GM19438 (cell line): ENCODE results near the gene SORCS2.

Experiments used
- ATAC-seq: cut with Tn5 transposase; IDR thresholded peaks from one replicate; pipeline ENCODE4 v1.9.1; 2021; ENCODE audit warnings: low read depth; ENCODE audit not compliant: unreplicated experiment

The SORCS2 gene

GRCh38 chr4:7192252-7193029 is at the start of gene SORCS2:
Gene SORCS2, plus strand, starts transcription at chr4:7192538.
- ATAC-seq = no peak

DNA sequence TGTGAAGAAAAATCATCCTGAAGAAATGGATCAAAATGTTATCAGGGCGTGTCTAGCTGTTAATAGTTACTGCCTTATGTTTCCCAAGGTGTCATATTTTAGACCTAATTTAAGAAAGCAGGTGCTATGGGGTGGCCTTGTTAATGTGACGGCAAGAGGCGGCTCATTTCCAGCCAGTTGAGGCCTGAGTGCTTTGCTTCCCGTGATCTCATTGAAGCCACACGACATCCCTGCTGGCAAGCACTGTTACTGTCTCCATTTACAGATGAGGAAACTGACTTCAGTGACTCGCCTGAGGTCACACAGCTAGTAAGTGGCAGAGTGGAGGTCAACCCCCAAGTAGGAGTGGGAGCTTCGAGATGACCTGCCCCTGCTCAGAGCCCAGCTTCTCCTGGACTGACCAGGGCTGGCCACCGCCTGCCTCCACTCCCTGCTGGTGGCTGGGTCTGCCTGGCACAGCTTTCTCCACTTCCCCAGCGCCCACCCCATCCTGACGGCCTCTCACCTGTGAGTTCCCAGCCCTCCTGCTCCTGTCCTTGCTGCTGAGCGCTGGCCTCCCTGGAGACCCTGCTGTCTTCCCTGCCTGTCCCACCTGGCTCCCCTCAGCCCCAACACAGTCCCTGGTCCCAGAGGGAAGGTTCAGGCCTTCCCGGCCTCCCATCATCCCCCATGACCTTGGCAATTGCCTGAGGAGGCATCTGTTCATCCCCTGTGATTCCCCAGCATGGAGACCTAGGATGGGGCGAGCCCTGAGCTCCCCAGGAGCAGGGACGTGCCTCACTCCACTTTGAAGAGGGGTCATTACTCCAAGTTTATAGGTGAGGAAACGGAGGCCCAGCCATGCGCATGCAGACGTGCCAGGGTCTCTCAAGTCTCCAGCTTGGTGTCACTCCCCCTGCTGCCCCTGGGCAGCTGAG is 47.7 kb upstream of the SORCS2 start:
- ATAC-seq = no peak

- no peak for ATAC-seq
These were observed 46.9 kb upstream of the SORCS2 start for GRCh38 chr4:7145291-7145934.

- ATAC-seq = no peak
These were observed 46.1 kb upstream of the SORCS2 start for GRCh38 chr4:7146059-7146785.

DNA sequence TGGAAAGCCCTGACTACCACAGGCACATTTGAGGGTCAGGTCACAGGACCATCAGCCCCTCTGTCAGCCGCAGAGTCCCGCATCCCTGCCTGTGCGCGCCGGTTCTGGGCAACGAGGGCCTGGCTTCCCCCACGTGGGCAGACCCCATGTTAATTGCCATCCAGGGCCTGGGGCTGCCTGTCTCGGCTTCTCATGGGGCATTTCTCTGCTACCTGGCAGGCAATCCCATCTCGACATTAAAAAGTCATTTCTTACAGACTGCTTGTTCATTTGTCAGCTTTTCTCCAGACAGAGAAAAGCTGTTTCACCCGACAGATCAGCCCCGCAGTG is 45.6 kb upstream of the SORCS2 start:
- ATAC-seq = no peak

DNA sequence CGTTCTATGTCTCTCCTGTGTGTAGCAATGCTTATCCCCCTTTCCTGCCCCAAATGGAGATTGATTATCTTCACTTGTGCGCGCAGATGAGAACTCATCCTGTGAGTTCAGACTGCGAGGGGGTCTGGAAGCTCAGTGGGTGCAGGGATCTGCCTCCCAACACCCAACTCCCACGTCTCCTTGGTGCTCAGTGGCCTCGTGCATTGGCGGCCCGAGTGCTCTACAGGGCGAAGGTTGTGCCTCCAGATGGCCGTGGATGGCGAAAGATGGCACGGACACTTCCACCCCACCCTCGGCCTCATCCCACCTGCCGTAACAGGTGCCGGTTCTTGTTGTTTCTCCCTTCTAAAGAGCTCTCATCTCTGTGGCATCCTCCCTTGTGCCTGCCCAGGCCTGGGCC is 45.1 kb upstream of the SORCS2 start:
- no peak for ATAC-seq

- no peak for ATAC-seq
These were observed 44.6 kb upstream of the SORCS2 start for GRCh38 chr4:7147661-7148310.

DNA sequence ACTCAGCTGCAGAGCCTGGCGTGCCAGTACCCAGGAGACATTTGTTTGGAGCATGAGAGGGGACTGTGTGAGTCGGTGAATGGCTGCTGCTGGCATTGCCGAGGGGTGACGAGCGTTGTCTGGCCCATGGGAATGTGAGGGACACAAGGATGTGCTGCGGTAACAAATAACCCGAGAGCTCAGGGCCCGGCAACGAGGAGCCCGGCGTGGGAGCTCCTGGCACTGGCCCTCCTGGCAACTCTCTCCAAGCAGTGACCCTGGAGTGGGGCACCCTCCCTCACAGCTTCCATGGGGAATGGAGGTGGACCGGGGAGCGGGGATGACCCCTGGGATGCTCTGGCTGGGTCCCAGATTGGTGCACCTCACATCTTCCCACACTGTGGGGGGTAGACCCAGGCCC is 44.0 kb upstream of the SORCS2 start:
- no peak for ATAC-seq

DNA sequence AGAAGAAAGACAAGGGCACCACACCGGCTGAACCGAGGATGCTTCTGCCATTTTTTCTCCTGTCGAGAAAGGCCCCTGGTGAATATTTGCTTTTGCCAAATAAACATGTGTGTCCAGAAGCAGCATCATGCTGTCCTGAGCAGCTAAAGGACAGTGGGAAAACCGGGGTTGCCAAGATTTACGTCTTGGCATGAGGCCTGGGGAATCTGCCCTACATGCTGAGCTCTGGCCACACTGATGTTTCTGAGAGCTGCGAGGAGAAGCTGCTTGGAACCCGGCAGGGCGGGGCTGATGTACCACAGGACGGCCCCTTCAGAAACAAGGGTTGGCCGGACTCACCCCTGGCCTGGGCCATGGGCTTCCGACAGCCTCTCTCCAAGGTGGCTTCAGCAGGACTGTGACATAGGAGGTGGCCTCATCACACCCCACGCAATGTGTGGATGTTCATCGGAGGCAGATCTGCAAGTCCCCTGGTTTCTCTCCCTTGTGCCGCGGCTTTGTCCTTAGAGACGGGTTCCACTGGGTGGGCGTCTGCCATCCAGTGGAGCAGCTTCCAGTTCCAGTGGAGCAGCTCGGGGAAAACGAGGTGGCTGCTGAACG is 42.2 kb upstream of the SORCS2 start:
- ATAC-seq = no peak

GRCh38 chr4:7151668-7152227 is 40.6 kb upstream of the SORCS2 start:
- no peak for ATAC-seq

DNA sequence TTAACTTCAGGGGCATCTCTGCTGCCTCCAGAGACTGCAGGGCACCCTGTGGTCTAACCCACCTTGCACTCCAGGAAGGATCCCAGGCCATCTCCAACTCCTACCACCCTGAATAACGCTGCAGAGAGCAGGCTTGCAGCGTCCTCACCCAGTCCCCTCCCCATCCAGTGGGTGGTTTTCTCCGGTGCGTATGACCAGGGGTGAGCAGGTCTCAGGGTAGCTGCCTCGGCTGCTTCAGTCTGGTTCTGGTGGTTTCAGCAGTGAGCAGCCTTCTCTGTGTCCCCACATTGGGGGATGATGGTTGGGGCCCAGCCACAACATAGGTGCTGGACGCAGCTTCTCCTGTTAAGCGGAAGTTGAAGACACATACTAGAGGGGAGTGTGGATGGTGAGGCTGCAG is 38.6 kb upstream of the SORCS2 start:
- no peak for ATAC-seq

- ATAC-seq = no peak
These were observed 37.9 kb upstream of the SORCS2 start for GRCh38 chr4:7154351-7154981.

- no peak for ATAC-seq
These were observed 36.7 kb upstream of the SORCS2 start for GRCh38 chr4:7155590-7156071.

GRCh38 chr4:7156328-7156727 is 36.0 kb upstream of the SORCS2 start:
- ATAC-seq = no peak

GRCh38 chr4:7156761-7157488 is 35.4 kb upstream of the SORCS2 start:
- no peak for ATAC-seq

DNA sequence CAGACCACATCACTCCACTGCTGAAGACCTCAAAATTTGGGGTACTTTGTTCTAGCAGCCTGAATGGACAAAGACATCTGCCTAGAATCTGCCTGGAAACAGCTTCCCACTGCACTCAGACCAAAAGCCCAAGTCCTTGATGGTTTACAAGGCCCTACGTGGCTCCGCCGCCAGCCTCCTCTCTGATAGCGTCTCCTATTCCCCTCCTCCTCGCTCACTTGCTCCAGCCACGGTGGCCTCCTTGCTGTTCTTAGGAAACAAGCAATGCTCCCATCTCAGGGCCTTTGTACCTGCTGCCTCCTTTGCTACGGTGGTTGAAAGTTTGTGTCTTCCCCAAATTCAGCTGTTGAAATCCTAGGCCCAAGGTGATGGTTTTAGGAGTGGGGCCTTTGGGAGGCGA is 34.7 kb upstream of the SORCS2 start:
- ATAC-seq = no peak

- ATAC-seq = no peak
These were observed 34.1 kb upstream of the SORCS2 start for GRCh38 chr4:7158081-7158750.

GRCh38 chr4:7158991-7159390 is 33.3 kb upstream of the SORCS2 start:
- no peak for ATAC-seq
